GM19455 (cell line): ENCODE measurements around the gene STARD9.

Experiments used
- ATAC-seq: cut with Tn5 transposase; IDR thresholded peaks from one replicate; pipeline ENCODE4 v1.9.1; 2021; ENCODE audit not compliant: unreplicated experiment

STARD9 gene

GRCh38 chr15:42693496-42693895 lies 118.1 kb downstream of the STARD9 start:
- ATAC-seq: no peak

- ATAC-seq: no peak
Observed at GRCh38 chr15:42693942-42694341, 118.5 kb downstream of the STARD9 start.

GRCh38 chr15:42694398-42694797 lies 119.0 kb downstream of the STARD9 start:
- ATAC-seq: no peak

GRCh38 chr15:42695527-42696071 lies 120.2 kb downstream of the STARD9 start:
- no peak for ATAC-seq

- no peak for ATAC-seq
Observed at GRCh38 chr15:42696626-42697025, 121.2 kb downstream of the STARD9 start.

GRCh38 chr15:42704492-42704926 lies 129.1 kb downstream of the STARD9 start:
- ATAC-seq: no peak

GRCh38 chr15:42705336-42705735 lies 129.9 kb downstream of the STARD9 start:
- no peak for ATAC-seq

- ATAC-seq: no peak
Observed at GRCh38 chr15:42707068-42707467, 131.7 kb downstream of the STARD9 start.

- no peak for ATAC-seq
Observed at GRCh38 chr15:42707873-42708544, 132.6 kb downstream of the STARD9 start.

- no peak for ATAC-seq
Observed at GRCh38 chr15:42710662-42711061, 135.3 kb downstream of the STARD9 start.

GRCh38 chr15:42711746-42712145 lies 136.3 kb downstream of the STARD9 start:
- ATAC-seq: no peak

- ATAC-seq: no peak
Observed at GRCh38 chr15:42712584-42712983, 137.2 kb downstream of the STARD9 start.

- no peak for ATAC-seq
Observed at GRCh38 chr15:42716125-42716524, 140.7 kb downstream of the STARD9 start.

GRCh38 chr15:42716626-42717025 lies 141.2 kb downstream of the STARD9 start:
- no peak for ATAC-seq

GRCh38 chr15:42719043-42719442 lies 143.6 kb downstream of the STARD9 start:
- no peak for ATAC-seq

- no peak for ATAC-seq
Observed at GRCh38 chr15:42720071-42720470, 144.7 kb downstream of the STARD9 start.

- ATAC-seq: no peak
Observed at GRCh38 chr15:42721016-42721415, 145.6 kb downstream of the STARD9 start.

GRCh38 chr15:42721916-42722315 lies 146.5 kb downstream of the STARD9 start:
- ATAC-seq: no peak

GRCh38 chr15:42723068-42723467 lies 147.7 kb downstream of the STARD9 start:
- ATAC-seq: no peak

- no peak for ATAC-seq
Observed at GRCh38 chr15:42724276-42724675, 148.9 kb downstream of the STARD9 start.

- ATAC-seq: no peak
Observed at GRCh38 chr15:42725331-42725903, 150.0 kb downstream of the STARD9 start.

- no peak for ATAC-seq
Observed at GRCh38 chr15:42726114-42726513, 150.7 kb downstream of the STARD9 start.
